Endometrial microvascular endothelial cells (primary cell): ENCODE results near the gene PSMD6. TPM values are rescaled to one million over a fixed set of nuclear protein-coding genes. Genes with fewer than 3 reads are reported as not detected.

Source experiments
- in situ Hi-C: cut with HindIII; loops from 2 replicates; pipeline ENCODE4 v1.10.0; 2017; ENCODE audit warnings: low sequenced_read_pairs, low pct_unique_long_range_greater_than_20kb; ENCODE audit errors: inconsistent ontology term
- total RNA-seq: library from RNA; depleted of rRNA; stranded (reverse); fragments of >200 nt; gene quantifications from one replicate; pipeline ENCODE4 v1.2.3, GENCODE V29; 2015; ENCODE audit errors: inconsistent ontology term

Gene PSMD6
- total RNA-seq, 1 donor from 2014 or later, result 145 TPM

DNA sequence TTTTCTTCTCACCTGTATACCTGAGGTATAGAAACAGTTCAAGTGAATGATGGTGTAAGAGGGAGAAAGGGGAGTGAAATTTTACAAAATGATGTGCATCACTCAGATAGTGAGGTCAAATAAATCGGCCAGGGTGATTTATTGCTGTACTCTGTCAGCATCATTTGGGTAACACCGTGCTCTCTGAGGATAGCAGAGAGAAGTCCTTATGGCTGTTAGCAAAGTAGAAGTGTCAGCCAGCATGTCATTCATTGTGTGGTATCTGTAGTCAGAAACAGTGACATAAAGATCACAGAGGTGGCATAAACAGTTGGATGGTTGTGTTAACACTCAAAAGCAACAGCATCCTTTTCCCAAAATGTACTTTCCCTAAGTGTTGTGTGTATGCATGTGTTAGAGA is 53.4 kb downstream of the PSMD6 start:
- in situ Hi-C loops, result no loop called here

GRCh38 chr3:63968612-63969350 is 54.5 kb downstream of the PSMD6 start:
- in situ Hi-C loops, result no loop called here

DNA sequence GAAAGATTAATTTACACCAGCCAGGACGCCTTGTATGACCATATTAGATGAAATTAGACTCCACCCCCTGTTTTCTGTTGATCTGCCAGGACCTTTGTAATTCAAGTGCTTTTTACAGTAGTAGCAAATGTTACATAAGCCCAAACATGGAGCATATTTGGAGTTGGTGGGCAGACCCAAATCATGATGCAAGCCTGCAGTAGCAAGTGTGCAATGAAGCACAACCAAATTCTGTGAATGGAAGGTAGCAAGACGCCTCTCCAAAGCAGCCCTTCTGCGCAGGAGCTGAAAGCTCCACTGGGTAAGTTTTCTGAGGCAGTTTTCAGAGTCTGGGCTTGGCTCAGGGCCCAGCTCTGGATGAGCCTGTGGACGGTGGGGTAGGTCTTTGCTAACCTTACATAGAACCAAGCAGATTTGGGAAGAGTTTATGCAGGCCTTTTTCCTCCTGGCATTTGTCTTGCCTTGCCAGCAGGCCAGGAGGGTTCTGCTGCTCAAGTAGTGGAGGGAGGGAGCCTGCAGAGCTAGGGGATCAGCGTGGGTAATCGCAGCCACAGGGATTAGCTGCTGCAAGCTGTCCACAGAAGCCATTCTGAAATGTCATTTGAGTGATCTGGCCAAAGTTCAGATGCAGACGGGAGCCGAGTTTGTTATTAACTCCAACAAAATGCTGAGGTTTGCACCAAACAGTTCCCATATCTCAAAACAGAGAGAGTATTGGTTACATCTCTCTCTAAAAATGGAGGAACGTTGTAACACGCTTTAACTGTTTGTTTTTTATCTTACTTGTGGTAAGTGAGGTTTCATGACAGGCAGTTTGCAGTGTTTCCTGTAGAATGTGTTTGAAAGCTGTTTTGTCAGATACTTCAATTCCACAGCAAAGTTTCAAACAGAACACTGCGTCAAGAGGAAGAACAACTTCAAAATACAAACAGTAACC is 55.4 kb downstream of the PSMD6 start:
- in situ Hi-C loops, result no loop called here

DNA sequence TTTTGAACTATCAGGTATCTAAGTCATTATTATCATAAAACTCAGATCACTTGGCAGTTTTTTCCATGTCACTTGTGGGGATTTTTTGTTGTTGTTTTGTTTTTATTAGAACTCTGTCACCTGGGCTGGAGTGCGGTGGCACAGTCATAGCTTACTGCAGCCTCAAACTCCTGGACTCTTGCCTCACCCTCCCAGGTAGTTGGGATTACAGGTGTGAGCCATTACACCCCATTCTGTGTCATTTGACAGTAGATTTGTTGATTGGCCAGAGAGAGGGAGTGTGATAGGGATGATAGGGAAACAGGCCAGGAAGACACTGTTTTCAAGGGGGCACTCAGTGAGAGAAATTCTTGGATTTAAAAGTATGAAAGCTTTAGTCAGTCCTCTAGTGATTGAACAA is 56.4 kb downstream of the PSMD6 start:
- in situ Hi-C loops, result no loop called here

DNA sequence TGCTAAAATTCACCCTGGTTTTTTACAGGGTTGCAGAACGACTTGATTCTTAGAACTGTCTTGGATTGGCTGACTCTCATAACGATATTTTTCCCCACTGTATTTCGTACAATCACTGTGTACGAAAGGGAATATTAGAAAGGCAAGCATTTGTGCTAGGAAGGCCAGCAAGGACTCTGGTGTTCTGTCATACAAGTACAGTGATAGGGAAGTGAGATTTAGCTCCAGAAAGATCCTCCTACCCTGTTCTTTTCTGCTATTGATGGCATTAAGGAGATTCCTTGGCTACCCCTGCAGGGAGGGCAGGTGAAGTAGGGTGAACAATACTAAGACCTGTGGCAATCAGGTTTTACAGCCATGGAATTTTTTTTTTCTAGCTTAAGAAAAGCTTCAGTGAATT is 57.3 kb downstream of the PSMD6 start:
- in situ Hi-C loops, result no loop called here

DNA sequence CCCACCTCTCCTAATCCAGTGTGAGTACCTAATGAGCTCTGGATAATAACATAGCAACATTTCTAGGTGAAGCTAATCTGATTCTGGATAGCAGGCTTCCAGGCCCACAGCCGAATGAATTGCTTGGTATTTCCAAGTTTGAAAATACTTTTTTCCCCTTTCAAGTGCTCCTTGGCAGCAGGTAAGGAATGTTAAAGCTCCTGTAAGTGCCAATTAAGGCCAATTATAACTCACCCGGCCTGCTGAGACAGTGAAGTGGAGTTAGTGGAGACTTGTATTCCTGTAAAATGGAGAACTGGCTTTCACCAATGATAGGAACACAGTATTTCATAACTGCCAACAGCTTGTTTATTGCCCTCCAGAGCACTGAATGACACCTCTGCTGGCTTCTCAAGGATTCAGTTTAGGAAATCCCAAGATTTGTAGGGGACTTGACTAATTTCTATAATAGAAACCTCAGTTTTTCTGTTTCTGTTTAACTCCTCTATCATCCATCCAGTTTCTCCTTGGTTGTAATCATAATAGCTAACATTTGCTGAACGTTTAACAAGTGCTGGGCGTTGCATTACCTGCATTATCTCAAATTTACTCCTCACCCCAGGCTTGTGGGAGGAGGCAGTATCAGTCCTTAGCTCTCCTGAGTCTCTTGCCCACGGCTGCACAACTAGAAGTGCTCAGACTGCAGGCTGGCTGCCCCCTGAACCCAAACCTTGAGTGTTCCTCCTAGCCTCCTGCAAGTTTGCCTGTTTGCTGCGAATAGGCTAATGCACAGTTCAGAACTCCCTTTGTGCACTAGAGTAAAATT is 58.4 kb downstream of the PSMD6 start:
- in situ Hi-C loops, result no loop called here

- in situ Hi-C loops, result no loop called here
These were observed 59.8 kb downstream of the PSMD6 start for GRCh38 chr3:63963496-63963895.

- in situ Hi-C loops, result no loop called here
These were observed 61.4 kb downstream of the PSMD6 start for GRCh38 chr3:63961891-63962290.

Other genes with a start within 250 kb of the PSMD6 start
- not detected for gene C3orf49, start 204.2 kb downstream of the PSMD6 start, total RNA-seq
- 35.2 TPM for gene THOC7, start 159.7 kb downstream of the PSMD6 start, total RNA-seq
- gene ATXN7, start 159.6 kb downstream of the PSMD6 start, total RNA-seq, result 19.1 TPM
- gene SCAANT1, start 111.1 kb downstream of the PSMD6 start, total RNA-seq, result not detected
- 0.56 TPM for gene PRICKLE2, start 202.0 kb upstream of the PSMD6 start, total RNA-seq